Myocyte (in vitro differentiated cells): ENCODE measurements around the gene RDM1. TPM values are rescaled to one million over a fixed set of nuclear protein-coding genes. Genes with fewer than 3 reads are reported as not detected.

Experiments
- DNase-seq: peaks from one replicate; pipeline ENCODE4 v3.0.0-alpha.2; 2012; ENCODE audit warnings: low read depth
- total RNA-seq: library from RNA; depleted of rRNA; stranded (reverse); fragments of >200 nt; gene quantifications from 2 replicates; pipeline ENCODE4 v1.2.3, GENCODE V29; 2014

Gene RDM1
- total RNA-seq, 1 donor from 2014 or later: not detected

DNA sequence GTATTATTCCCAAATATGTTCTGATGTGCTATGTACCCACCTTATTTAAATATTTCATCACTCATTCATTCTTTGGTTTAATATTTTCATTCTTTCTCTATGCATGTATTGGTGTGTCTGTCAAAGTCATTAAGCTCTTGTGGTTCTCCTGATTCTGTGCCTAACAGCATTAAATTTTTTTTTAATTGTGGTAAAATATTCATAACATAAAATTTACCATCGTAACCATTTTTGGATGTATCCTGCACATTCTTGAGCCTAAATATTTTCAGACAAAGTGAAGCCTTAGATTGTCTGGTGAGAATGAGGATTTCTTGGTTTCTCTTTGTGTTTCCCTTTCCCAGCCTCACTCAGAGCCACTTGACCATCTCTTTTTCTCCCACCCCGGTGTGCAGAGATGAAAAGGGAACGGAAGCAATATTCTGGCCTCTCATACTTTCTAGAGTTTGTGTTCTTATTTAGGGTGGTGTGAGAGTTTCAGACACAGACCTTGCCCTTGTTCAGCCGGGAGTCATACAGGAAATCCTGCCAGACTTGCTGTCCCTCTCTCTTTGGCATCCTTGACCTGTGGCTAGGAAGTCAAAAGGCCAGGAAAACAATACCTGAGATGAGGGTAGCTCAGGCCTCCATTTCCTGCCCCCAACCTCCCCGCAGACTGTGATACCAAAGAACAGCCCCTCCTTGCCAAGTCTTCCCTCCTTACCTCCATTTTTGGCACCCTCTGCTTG, 55.3 kb downstream of the RDM1 start:
- DNase-seq: no peak

DNA sequence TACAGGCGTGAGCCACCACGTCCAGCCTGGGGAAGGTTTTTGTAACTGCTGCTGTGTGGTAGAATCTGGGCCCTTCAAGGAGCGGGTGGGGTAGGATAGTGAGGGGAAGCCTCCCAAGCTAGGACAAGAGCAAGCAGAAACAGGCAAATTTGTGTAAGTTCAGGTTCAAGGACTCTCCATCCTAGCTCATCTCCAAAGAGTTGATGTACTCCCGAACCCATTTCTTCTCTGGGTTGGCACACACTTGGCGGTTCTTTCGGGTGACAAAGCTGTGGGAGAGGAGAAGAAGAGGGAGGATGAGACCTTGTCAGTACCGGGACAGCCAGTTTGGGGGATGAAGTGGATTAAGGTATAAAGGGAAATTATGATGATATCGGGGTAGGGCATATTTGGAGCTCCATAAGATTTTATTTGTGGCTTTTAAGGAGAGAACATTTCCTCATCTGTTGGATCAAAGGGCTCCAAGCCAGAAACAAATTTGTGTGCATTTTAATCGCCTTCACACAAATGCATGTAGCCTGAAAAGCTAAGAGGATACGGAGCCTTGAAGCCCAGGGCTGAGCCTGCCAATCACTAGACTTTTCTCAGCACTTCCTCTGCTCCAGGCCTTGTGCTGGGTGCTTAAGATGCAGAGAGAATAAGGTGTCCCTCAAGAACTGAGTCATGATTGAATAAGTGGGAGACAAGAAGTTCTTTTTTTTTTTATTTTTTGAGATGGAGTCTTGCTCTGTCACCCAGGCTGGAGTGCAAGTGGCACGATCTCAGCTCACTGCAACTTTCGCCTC, 58.2 kb downstream of the RDM1 start:
- no peak for DNase-seq

DNA sequence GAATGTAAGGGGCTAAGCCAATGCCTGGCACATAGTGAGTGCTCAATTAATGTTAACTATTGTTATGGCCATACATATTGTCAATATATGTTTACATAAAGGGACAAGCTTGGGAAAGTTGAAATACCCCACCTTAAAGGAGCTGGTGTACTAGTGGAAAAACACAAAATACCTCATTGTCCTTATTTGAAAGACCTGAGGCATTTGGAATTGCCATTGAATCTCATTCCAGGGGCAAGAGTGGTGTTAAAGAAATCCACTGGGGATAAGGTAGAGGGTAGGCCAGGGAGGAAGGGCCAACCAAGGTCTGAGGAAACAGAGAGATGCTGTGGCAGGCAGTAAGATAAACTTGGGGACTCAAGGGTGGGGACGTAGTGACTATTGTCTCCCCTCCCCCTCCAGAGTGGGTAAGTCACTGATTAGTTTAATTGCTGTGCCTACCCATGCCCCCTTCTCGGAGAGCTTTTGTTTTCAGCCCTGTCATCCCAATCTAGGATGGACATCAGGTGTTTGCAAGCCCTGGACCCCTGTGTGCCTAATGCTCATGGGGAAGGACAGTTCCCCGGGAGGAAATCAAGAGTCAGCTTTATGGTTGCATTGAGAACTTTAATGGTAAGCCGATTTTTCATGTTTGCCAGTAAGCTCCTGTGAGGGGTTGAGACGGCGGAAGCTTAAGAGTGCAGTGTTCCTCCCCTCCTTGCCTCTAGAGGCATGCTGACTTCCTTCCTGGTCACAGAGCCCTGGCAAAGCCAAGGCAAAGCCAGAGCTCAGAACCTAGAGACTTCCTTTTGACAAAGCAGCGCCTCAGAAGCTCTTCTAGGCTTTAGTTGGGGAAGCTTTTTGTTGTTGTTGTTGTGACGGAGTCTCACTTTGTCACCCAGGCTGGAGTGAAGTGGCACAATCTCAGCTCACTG, 59.4 kb downstream of the RDM1 start:
- no peak for DNase-seq

DNA sequence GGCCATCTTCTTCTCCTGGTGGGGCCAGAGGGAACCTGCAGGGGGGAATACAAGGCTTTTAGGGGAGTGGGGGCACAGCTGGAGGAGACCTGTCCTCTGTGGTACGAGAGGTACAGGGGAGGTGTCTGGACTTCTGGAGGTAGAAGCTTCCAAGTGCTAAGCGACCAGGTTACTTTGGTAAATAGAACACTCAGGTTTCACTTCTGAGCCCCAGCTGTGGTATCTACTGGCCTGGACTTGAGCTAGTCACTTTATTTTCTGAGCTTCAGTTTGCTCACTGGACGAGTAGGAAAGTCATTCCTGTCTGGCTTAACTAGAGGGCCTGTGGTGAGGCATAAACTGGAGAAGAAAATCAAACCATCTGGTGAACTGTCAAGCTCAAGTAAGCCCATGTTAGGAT, 61.8 kb downstream of the RDM1 start, which contains the start of gene HEATR9:
HEATR9 (minus strand) TSS at position 155 of the 400 bp plus-strand sequence; CDS start at position 6, 149 bp downstream.
- no peak for DNase-seq

Other genes with a start within 250 kb of the RDM1 start
- gene RASL10B, start 199.1 kb downstream of the RDM1 start, total RNA-seq: 1.1 and 1.3 TPM in 2 replicates
- gene GAS2L2, start 177.5 kb downstream of the RDM1 start, total RNA-seq: 0.08 TPM in 1 of 2 replicates, not detected in the other
- not detected in 2 replicates for gene C17orf50, start 169.9 kb downstream of the RDM1 start, total RNA-seq
- 0.42 and 0.99 TPM in 2 replicates for gene MMP28, start 135.1 kb downstream of the RDM1 start, total RNA-seq
- gene TAF15, start 121.3 kb downstream of the RDM1 start, total RNA-seq: 25.1 and 25.7 TPM in 2 replicates
- not detected in 2 replicates for gene HEATR9, start 61.9 kb downstream of the RDM1 start, total RNA-seq
- gene CCL5, start 50.4 kb downstream of the RDM1 start, total RNA-seq: 0.11 and 0.62 TPM in 2 replicates
- gene LYZL6, start 12.9 kb upstream of the RDM1 start, total RNA-seq: not detected in 2 replicates
- not detected in 2 replicates for gene CCL16, start 50.7 kb upstream of the RDM1 start, total RNA-seq
- gene CCL14, start 56.0 kb upstream of the RDM1 start, total RNA-seq: not detected in 2 replicates
- not detected in 2 replicates for gene CCL15, start 70.8 kb upstream of the RDM1 start, total RNA-seq
- gene CCL23, start 87.2 kb upstream of the RDM1 start, total RNA-seq: not detected in 2 replicates
- gene CCL18, start 133.5 kb upstream of the RDM1 start, total RNA-seq: not detected in 2 replicates
- gene CCL3, start 159.4 kb upstream of the RDM1 start, total RNA-seq: 1.5 TPM in 1 of 2 replicates, not detected in the other
- gene CCL4, start 173.1 kb upstream of the RDM1 start, total RNA-seq: not detected in 2 replicates
- 2.2 and 2.4 TPM in 2 replicates for gene TBC1D3B, start 245.9 kb upstream of the RDM1 start, total RNA-seq